HG03039 (cell line): ENCODE data around the gene UACA.
A peak's percentile ranks its signal among the peaks of the same experiment; 100 is the strongest.

Source experiments
- ATAC-seq: cut with Tn5 transposase; IDR thresholded peaks from one replicate; pipeline ENCODE4 v1.9.1; 2021; ENCODE audit warnings: mild to moderate bottlenecking, moderate library complexity; ENCODE audit not compliant: unreplicated experiment

Gene UACA

DNA sequence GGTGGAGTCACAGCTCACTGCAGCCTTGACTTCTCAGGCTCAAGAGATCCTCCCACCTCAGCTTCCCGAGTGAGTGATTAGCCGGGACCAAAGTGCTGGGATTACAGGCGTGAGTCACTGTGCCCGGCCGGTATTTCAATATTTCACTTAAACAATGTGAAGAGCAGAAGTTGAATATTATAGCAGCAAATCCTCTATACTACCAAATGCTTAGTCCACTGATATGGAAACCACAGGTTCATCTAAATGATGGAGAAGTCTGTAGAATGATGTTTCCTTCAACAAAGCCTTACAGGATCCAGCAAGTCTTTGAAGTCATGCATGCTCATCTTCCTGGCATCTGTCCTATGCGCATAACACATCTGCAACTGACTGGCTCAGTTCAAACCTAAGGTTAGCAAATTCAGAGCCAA lies 20.3 kb upstream of the UACA start:
- no peak for ATAC-seq

GRCh38 chr15:70783041-70783440 lies 19.7 kb upstream of the UACA start:
- no peak for ATAC-seq

- no peak for ATAC-seq
These were observed 17.9 kb upstream of the UACA start for GRCh38 chr15:70781236-70781635.

GRCh38 chr15:70778258-70779076 lies 15.1 kb upstream of the UACA start:
- no peak for ATAC-seq

DNA sequence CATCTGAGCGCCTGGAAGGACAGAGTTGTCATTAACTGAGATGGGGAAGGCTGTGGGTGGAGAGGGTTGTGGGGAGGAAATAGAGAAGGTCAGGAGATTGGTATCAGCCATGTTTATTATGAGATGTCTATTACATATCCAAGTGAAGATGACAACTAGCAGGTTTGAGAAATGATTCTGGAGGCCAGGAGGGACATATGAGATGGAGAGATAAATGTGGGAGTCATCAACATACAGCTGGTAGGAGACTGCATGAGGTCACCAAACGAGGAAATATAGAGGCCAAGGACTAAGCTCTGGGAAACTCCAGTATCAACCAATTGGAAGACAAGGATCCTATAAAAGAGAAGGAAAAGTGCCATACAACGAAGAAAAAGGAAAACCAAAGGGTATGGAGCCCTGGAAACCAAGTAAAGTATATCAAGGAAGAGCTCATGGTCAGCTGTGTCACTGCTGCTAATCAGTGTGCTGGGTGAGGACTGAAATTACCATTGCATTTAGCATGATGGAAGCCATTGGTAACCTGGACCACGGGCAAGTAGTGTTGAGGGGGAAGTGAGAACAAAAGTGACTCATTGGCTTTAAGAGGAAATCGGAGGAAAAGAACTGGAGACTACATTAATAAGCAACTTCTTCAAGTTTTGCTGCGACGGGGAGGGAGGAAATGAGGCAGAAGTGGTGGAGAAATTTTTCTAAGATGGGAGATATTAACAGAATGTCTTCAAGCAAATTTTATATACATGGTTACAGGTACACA lies 14.0 kb upstream of the UACA start:
- ATAC-seq, result no peak

GRCh38 chr15:70775160-70775559 lies 11.8 kb upstream of the UACA start:
- no peak for ATAC-seq

DNA sequence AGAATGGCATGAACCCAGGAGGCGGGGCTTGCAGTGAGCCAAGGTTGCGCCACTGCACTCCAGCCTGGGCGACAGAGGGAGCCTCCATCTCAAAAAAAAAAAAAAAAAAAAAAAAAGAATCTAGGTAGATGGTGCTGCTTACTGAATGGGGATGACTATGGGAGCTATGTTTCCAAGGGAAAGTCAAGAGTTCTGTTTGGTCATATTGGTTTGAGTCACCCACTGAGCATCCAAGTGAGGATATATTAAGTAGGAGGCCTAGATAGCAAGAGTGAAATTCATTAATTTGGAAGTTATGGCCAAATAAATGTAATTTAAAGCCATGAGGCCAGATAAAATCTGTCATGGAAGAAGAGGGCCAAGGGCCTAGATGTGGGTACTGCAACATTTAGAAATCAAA lies 9.0 kb upstream of the UACA start:
- ATAC-seq, result no peak

GRCh38 chr15:70770863-70771262 lies 7.5 kb upstream of the UACA start:
- ATAC-seq, result no peak

GRCh38 chr15:70768257-70768883 lies 5.0 kb upstream of the UACA start:
- no peak for ATAC-seq

DNA sequence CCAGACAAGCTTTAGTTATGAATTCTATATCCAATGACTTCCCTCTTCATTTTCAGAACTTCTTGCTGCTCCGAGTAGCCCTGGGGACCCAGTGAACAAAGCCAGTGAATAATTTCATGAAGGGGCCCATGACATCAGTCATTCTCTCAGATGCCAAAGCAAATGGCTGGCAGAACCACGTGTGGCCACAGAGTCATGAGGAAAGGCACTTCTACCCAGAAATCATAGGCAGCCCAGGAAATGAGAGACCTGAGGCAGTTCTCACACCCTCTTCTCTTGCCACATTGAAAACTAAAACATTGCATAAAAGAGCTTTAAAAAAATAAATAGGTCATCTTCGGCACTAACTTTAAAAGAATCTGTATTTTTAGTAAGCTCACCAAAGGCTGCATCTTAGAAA lies 4.3 kb upstream of the UACA start:
- ATAC-seq, result no peak

GRCh38 chr15:70766597-70766996 lies 3.2 kb upstream of the UACA start:
- ATAC-seq, result no peak

GRCh38 chr15:70765504-70766281 lies 2.3 kb upstream of the UACA start:
- ATAC-seq, result no peak

DNA sequence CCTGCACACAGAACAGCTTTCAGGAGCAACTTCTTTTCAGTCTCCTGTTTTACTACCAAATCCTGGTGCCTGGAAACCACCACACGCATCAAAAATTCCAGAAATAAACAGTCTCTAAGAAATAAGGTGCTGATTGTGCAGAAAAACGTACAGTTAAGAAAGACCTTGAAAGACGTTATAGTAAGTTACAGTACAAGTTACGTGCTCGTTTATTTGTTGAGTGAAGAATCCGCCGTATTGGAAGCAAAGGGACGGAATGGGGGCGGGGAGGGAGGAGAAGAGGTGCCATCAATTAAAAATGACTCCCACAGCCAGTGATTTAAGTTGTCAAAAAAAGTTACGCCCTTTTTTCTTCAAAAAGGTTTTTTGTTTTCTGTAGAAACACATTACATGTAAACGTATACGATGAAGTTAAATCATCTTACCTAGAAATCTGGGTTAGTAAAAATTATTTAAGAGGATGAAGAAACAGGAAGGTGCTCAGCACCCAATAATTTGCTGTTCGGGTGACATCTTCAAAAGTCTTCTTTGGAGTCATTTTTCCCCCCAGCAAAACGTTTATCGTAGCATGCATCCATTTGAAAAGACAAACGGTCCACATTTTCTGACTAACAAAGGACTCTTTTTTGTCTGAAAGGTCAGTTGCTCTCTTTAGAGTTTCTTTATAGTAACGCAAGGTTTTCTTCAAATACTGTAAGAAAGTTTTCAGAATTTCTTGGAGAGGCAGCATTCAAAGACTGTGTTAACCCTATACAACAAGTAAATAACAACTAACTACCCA lies 782 bp upstream of the UACA start:
- ATAC-seq, result no peak

- ATAC-seq, result peak; percentile 18
These were observed 764 bp downstream of the UACA start for GRCh38 chr15:70762469-70763119.

DNA sequence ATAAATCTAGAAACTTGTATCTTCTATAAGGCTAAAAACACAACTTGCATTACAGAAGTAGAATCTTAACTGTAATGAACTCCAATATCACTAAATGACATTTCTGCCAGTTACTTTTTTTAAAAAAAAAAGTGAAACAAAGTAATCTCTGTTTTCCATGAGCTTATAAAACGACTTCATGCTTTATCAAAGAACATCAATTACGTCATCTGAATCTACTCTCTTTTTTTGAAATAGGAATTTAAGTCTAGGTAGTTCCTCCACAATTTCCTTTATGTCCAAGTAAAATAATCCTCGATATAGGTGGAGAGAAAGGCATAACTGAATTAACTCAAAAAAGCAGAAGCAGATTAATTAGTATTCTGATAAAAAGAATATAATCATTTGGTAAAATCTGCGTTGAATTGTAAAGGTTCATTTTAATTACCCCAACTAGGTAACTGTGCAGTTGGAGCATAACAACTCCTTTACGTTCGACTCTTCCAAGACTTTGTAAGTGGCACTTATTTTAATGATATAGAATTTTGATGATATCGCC lies 1.4 kb downstream of the UACA start:
- no peak for ATAC-seq

DNA sequence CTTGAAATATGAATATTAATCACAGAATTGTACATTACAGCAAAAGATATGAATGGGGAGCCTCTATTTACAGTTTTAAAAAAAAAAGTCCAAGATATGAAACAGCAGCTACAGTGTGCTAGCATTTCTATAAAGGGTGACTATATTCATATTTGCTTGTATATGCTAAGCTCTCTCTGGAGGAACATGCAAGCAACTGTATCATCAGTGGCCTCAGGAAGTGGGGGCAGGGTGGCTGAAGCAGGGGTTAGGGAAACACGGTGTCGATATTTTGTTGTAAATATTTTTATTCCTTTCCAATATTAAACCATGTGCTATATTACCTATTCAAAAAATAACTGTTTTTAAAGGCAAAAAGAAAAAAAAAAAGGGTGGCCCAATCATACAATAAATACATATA lies 2.3 kb downstream of the UACA start:
- ATAC-seq, result no peak

GRCh38 chr15:70758790-70759462 lies 4.4 kb downstream of the UACA start:
- no peak for ATAC-seq

DNA sequence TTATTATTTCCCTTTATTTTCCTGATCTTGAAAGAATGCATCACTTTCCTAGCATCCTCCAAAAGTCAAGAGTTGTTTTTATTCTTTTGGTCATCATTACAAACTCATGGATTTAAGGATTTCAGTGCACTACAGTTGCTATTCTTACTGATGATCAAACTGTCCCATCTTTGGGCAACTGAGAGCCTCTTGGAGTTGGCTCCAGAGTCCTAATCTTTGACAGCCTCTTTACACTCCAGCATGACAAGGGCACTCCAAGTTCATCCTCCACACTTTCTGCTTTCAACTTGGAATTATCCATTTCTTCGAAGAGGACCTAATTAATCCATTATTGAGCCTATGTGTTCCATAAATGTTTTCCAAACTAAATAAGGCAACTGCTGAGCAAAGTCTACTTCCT lies 5.7 kb downstream of the UACA start:
- ATAC-seq, result no peak

DNA sequence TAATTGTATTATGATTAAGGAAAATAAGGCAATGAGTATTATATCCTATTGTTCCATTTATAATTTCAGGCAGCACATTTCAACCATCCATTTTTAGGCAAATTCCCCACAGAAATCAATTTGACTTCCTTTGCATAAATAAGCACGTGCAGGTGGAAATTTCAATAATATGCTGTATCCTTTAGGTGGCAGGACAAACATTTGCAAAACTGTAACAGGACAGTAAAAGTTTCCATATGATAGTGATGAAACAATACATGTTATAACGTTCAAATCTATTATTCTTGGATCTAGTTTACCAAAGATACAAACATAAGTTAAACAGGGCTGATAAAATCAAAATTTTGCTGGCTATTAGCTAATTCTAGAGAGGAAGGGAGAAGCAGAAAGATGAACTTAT lies 8.5 kb downstream of the UACA start:
- no peak for ATAC-seq
